Fibroblast of villous mesenchyme (primary cell): Measurements from ENCODE around the gene RTP3. TPM values are rescaled to one million over a fixed set of nuclear protein-coding genes. Genes with fewer than 3 reads are reported as not detected.

Source experiments
- DNase-seq: peaks from one replicate; pipeline ENCODE4 v3.0.0-alpha.2; 2010; ENCODE audit warnings: low read depth
- H3K4me3 ChIP-seq: 2 replicates; pipeline ENCODE4 v1.5.1; 2011; ENCODE audit warnings: low read depth, mild to moderate bottlenecking, low read length
- CTCF ChIP-seq: IDR thresholded peaks from 2 replicates; pipeline ENCODE4 v1.5.1; 2012; ENCODE audit warnings: low read depth, mild to moderate bottlenecking, low read length; ENCODE audit not compliant: insufficient read depth
- total RNA-seq: library from RNA; depleted of rRNA; stranded (reverse); fragments of >200 nt; gene quantifications from 2 replicates; pipeline ENCODE4 v1.2.3, GENCODE V29; 2012

The RTP3 gene
- total RNA-seq, 1 donor, result 0.43 TPM

DNA sequence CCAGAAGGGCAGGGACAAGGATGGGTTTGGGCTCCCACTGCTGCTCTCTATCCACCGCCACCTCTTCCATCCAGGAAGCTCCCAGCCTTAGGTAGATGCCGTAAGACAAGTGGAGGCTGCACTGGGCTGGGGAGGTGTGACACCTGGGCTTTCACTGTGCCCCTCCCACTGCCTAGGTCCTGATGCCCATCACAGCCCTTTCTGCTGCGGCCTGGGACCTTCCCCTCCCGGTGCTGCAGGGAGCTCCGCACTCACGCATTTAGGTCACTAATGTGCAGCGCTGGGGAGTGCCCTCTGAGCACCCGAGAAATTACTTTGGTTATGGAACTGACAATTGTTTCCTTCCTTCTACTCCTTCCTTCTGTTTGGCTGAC lies 33.9 kb upstream of the RTP3 start:
- no peak for TF ChIP-seq CTCF
- DNase-seq, result no peak
- H3K4me3 ChIP-seq, result no peak overlapping the region

DNA sequence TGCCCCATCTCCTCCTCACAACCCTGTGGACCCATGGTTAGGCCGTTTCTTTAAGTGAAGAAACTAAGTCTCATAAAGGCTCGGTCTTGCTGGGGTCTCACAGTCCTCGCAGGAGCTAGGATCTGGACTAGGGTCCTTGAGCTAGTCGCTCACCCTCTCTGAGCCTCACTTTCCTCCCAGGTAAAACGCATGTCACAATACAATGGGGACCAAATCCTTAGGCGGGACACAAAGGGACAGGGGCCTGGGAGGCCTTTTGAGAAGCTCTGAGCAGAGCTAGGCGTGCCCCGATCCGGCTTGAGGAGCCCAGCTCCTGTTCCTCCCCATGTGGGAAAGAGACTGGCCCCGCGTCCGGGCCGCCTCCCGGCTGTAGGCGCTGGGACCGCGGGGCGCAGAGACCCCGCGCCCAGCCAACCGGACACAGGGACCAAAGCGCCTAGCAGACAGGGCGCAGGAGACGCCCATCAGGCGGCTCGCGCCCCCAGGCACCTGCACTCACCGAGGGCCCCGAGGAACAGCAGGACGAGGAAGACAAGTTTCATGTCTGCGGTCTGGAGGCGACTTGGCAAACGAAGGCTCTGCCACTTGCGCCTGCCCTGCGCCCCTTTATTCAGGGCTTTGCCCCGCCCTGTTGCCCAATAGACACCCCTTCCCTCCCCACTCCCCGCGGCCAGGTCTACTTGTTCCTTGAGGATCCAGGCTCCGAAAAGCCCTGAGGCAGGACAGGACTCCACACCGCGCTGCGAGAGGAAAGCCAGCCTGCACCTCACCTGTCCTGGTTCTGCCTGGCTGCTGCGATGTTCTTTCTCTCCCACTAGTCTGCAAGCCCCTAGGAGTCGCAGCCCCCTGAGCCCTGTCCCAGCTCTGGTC lies 33.2 kb upstream of the RTP3 start, which contains the start of gene LTF:
LTF (minus strand) TSS at position 580 of the 870 bp plus-strand sequence; CDS start at position 542, 38 bp downstream.
- no peak for TF ChIP-seq CTCF
- DNase-seq, result no peak
- H3K4me3 ChIP-seq, result no peak within 1 kb of the TSS

DNA sequence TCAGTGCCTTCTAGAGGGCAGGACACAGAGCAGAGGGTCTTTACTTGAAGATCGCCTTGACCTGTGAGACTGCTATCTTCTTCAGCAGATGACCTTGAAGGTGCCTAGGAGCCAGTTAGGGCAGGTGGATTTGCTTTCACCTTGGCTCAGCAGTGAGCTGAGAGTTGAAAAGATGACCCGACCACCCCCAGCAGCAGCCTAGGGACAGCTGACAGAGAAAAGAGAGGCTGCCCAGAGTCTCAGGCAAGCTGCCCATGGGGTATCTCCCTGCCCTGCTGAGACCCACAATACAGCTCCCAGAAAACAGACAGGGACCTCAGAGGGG lies 32.6 kb upstream of the RTP3 start:
- DNase-seq, result no peak
- H3K4me3 ChIP-seq, result no peak overlapping the region
- TF ChIP-seq CTCF, result no peak

- no peak for DNase-seq
- no peak for TF ChIP-seq CTCF
- H3K4me3 ChIP-seq, result no peak overlapping the region
These were observed 31.5 kb upstream of the RTP3 start for GRCh38 chr3:46466273-46466672.

- H3K4me3 ChIP-seq, result no peak overlapping the region
- no peak for TF ChIP-seq CTCF
- DNase-seq, result no peak
These were observed 30.8 kb upstream of the RTP3 start for GRCh38 chr3:46466871-46467403.

DNA sequence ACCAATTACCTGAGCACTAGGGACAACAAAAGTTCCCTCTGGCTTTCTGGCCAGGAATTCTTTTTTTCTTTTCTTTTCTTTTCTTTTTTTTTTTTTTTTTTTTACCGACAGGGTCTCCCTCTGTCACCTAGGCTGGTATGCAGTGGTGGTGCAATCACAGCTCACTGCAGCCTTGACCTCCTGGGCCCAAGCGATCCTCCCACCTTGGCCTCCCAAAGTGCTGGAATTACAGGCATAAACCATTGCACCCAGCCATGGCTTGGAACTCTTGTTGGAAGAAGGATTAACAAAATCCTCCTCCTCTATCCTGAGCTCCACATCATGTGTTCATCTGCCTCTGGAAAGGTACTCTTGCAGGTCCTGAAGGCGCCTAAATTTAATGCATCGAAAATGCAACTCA lies 30.2 kb upstream of the RTP3 start:
- no peak for TF ChIP-seq CTCF
- no peak overlapping the region for H3K4me3 ChIP-seq
- DNase-seq, result no peak
